Lower lobe of right lung (tissue), 2 donors: ENCODE measurements around the gene ENOX1. TPM values are rescaled to one million over a fixed set of nuclear protein-coding genes. Genes with fewer than 3 reads are reported as not detected.
A peak's percentile ranks its signal among the peaks of the same experiment; 100 is the strongest.

Experiments
- ATAC-seq, 2 donors: fragments of 200-7000 bp; cut with Tn5 transposase; one replicate each; pipeline ENCODE4 v1.9.1; 2020 to 2022; ENCODE audit warnings: mild to moderate bottlenecking in 2 of 2, moderate library complexity in 2 of 2
- DNase-seq: peaks from one replicate; pipeline ENCODE4 v3.0.0-alpha.2; 2020
- H3K27ac ChIP-seq: fragments of 200-600 bp; one replicate; pipeline ENCODE4 v1.8.0; 2022
- H3K27me3 ChIP-seq: fragments of 200-600 bp; one replicate; pipeline ENCODE4 v1.8.0; 2022; ENCODE audit warnings: low read depth
- H3K36me3 ChIP-seq: fragments of 200-600 bp; one replicate; pipeline ENCODE4 v1.8.0; 2022; ENCODE audit warnings: mild to moderate bottlenecking
- H3K4me1 ChIP-seq: fragments of 200-600 bp; one replicate; pipeline ENCODE4 v1.8.0; 2022
- H3K4me3 ChIP-seq: fragments of 200-600 bp; one replicate; pipeline ENCODE4 v1.8.0; 2022; ENCODE audit warnings: mild to moderate bottlenecking
- H3K9me3 ChIP-seq: fragments of 200-600 bp; one replicate; pipeline ENCODE4 v1.8.0; 2022
- intact Hi-C: fragments of 100-400 bp; cut with DNase I; formaldehyde crosslinking; loops from one replicate; pipeline ENCODE4 v1.11.0; 2022
- total RNA-seq: library from RNA; stranded (reverse); fragmentation: NEBNext Ultra II Directional; extraction: Animal tissue kit (Norgen Biotek cat#: 25700); gene quantifications from one replicate; pipeline ENCODE4 v1.2.1, GENCODE V29; 2021
- TF ChIP-seq, protein P1 (sequence below): fragments of 200-600 bp; IDR thresholded peaks from one replicate; pipeline ENCODE4 v1.8.0; 2022; ENCODE audit warnings: antibody characterized with exemption, mild to moderate bottlenecking
- donor health status: DM: no; HTN: yes; CAD: no; lungs with severe emphysema.

Gene ENOX1
- total RNA-seq, 1 donor from 2014 or later = 2.0 TPM

GRCh38 chr13:43770871-43771270, 15.9 kb downstream of the ENOX1 start:
- DNase-seq = no peak
- Histone ChIP-seq H3K9me3 (no peaks in the 10 kb centered on the region), H3K27ac (no peak overlapping the region), H3K36me3 (no peaks in the 10 kb centered on the region), H3K4me1 (peaks cover 6% of the 10 kb centered on the region), H3K27me3 (no peaks in the 10 kb centered on the region), H3K4me3 (no peak overlapping the region)
- TF ChIP-seq, protein P1, sequence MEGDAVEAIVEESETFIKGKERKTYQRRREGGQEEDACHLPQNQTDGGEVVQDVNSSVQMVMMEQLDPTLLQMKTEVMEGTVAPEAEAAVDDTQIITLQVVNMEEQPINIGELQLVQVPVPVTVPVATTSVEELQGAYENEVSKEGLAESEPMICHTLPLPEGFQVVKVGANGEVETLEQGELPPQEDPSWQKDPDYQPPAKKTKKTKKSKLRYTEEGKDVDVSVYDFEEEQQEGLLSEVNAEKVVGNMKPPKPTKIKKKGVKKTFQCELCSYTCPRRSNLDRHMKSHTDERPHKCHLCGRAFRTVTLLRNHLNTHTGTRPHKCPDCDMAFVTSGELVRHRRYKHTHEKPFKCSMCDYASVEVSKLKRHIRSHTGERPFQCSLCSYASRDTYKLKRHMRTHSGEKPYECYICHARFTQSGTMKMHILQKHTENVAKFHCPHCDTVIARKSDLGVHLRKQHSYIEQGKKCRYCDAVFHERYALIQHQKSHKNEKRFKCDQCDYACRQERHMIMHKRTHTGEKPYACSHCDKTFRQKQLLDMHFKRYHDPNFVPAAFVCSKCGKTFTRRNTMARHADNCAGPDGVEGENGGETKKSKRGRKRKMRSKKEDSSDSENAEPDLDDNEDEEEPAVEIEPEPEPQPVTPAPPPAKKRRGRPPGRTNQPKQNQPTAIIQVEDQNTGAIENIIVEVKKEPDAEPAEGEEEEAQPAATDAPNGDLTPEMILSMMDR = no peak
- ATAC-seq = no peak
- intact Hi-C loops = no loop called here

DNA sequence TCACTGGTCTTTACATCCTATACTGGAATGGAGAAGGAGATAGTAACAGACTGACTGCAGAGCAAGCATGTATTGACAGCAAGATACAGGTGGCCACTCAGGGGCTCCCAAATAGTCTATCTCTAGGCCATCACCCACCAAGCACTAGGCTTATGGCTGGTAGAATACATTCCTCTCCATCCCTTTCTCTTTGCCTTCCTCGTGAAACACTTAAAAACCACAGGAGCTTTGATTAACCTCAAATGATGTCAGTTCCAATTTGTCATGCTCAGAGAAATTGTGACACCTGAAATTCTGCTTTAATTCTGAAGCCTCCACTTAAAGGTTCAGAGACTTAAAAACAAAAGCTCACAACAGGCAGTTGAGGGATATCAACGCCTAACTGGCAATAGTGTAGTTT, 17.2 kb downstream of the ENOX1 start:
- Histone ChIP-seq H3K27ac (no peak overlapping the region), H3K36me3 (no peaks in the 10 kb centered on the region), H3K4me3 (no peak overlapping the region), H3K27me3 (no peaks in the 10 kb centered on the region), H3K4me1 (peaks cover 6% of the 10 kb centered on the region), H3K9me3 (no peaks in the 10 kb centered on the region)
- ATAC-seq (no peak), DNase-seq (no peak)
- intact Hi-C loops = no loop called here
- TF ChIP-seq, protein P1 = no peak

- no peak overlapping the region for H3K4me3 ChIP-seq
- no peaks in the 10 kb centered on the region for H3K9me3 ChIP-seq
- no peaks in the 10 kb centered on the region for H3K27me3 ChIP-seq
- ATAC-seq (peak; percentile 51 to 61), DNase-seq (no peak)
- H3K4me1 ChIP-seq = peaks cover 6% of the 10 kb centered on the region
- TF ChIP-seq, protein P1 = no peak
- intact Hi-C loops = no loop called here
- no peaks in the 10 kb centered on the region for H3K36me3 ChIP-seq
- H3K27ac ChIP-seq = no peak overlapping the region
These were observed 19.3 kb downstream of the ENOX1 start for GRCh38 chr13:43767341-43767931.

DNA sequence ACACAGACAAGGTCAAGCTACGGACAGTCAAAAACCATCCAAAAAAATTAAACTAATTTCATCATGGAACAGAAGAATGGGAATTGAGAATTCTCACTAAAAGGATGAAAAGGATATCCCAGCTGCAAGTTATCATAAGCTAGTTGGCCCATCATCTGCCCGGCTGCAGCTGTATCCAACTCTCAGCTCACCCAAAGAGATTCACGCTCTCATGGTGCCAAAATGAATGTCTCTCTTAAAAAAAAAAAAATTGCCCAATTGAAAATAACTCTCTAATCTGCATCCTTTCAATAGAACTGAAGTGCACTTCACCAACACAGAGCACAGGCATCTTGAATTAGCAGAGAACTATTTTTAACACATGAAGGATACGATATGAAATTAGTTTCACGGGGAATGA, 20.0 kb downstream of the ENOX1 start:
- no peaks in the 10 kb centered on the region for H3K9me3 ChIP-seq
- H3K36me3 ChIP-seq = no peaks in the 10 kb centered on the region
- no peak overlapping the region for H3K4me3 ChIP-seq
- H3K27ac ChIP-seq = no peak overlapping the region
- H3K4me1 ChIP-seq = peaks cover 6% of the 10 kb centered on the region
- TF ChIP-seq, protein P1 = no peak
- no peaks in the 10 kb centered on the region for H3K27me3 ChIP-seq
- DNase-seq (no peak), ATAC-seq (peak; percentile 41 to 46)
- intact Hi-C loops = no loop called here

- Histone ChIP-seq H3K27ac (no peak overlapping the region), H3K4me3 (no peak overlapping the region), H3K4me1 (peaks cover 6% of the 10 kb centered on the region), H3K36me3 (no peaks in the 10 kb centered on the region), H3K27me3 (no peaks in the 10 kb centered on the region), H3K9me3 (no peaks in the 10 kb centered on the region)
- TF ChIP-seq, protein P1 = no peak
- no peak for DNase-seq
- no peak for ATAC-seq
- intact Hi-C loops = no loop called here
These were observed 22.4 kb downstream of the ENOX1 start for GRCh38 chr13:43764349-43764748.
